Embryonic facial prominence (tissue), 1 donor: ENCODE results near the gene TGM3.
"Not testable (repeated sequence)": the region's sequence is repeated elsewhere in the genome, so short reads cannot be mapped to it uniquely, and the experiment has no call there.

ENCODE experiments used
- DNase-seq: peaks from one replicate; pipeline ENCODE4 v3.0.0-alpha.2; 2016; ENCODE audit errors: extremely low spot score

The TGM3 gene

GRCh38 chr20:2295886-2296515 lies at the start of gene TGM3:
Gene TGM3 (plus strand): TSS chr20:2296001. CDS start chr20:2296064, 63 bp downstream.
- no peak for DNase-seq

- no peak for DNase-seq
Measured at GRCh38 chr20:2246069-2246491, 49.7 kb upstream of the TGM3 start.

GRCh38 chr20:2248837-2249236 lies 47.0 kb upstream of the TGM3 start:
- DNase-seq: no peak

- DNase-seq: no peak
Measured at GRCh38 chr20:2249935-2250334, 45.9 kb upstream of the TGM3 start.

- DNase-seq: no peak
Measured at GRCh38 chr20:2252419-2252997, 43.3 kb upstream of the TGM3 start.

- DNase-seq: no peak
Measured at GRCh38 chr20:2253256-2253655, 42.5 kb upstream of the TGM3 start.

GRCh38 chr20:2254333-2254732 lies 41.5 kb upstream of the TGM3 start:
- no peak for DNase-seq

- no peak for DNase-seq
Measured at GRCh38 chr20:2255926-2256531, 39.8 kb upstream of the TGM3 start.

GRCh38 chr20:2259731-2260130 lies 36.1 kb upstream of the TGM3 start:
- DNase-seq: no peak

- DNase-seq: no peak
Measured at GRCh38 chr20:2260250-2260649, 35.6 kb upstream of the TGM3 start.

GRCh38 chr20:2261046-2261485 lies 34.7 kb upstream of the TGM3 start:
- DNase-seq: no peak

- no peak for DNase-seq
Measured at GRCh38 chr20:2261629-2262028, 34.2 kb upstream of the TGM3 start.

- DNase-seq: no peak
Measured at GRCh38 chr20:2264118-2264517, 31.7 kb upstream of the TGM3 start.

GRCh38 chr20:2264621-2265374 lies 31.0 kb upstream of the TGM3 start:
- DNase-seq: not testable (repeated sequence)

- no peak for DNase-seq
Measured at GRCh38 chr20:2273634-2274302, 22.0 kb upstream of the TGM3 start.

- DNase-seq: no peak
Measured at GRCh38 chr20:2276015-2276414, 19.8 kb upstream of the TGM3 start.

- no peak for DNase-seq
Measured at GRCh38 chr20:2279253-2279779, 16.5 kb upstream of the TGM3 start.

GRCh38 chr20:2280082-2280481 lies 15.7 kb upstream of the TGM3 start:
- DNase-seq: no peak

- DNase-seq: no peak
Measured at GRCh38 chr20:2281563-2281962, 14.2 kb upstream of the TGM3 start.

GRCh38 chr20:2282181-2282580 lies 13.6 kb upstream of the TGM3 start:
- DNase-seq: no peak

GRCh38 chr20:2283706-2284423 lies 11.9 kb upstream of the TGM3 start:
- DNase-seq: no peak
